ENCODE results near the gene KICS2.
"Not testable (repeated sequence)": the region's sequence is repeated elsewhere in the genome, so short reads cannot be mapped to it uniquely, and the experiment has no call there.

KICS2 gene

GRCh38 chr12:64212119-64212746 is 9.9 kb downstream of the KICS2 start:
- DNase-seq = peak; percentile 47 to 53

- DNase-seq = no peak
These were observed 14.6 kb downstream of the KICS2 start for GRCh38 chr12:64207453-64207852.

GRCh38 chr12:64205542-64205941 is 16.6 kb downstream of the KICS2 start:
- no peak for DNase-seq

- no peak for DNase-seq
These were observed 18.3 kb downstream of the KICS2 start for GRCh38 chr12:64203775-64204174.

GRCh38 chr12:64203036-64203435 is 19.1 kb downstream of the KICS2 start:
- no peak for DNase-seq

GRCh38 chr12:64195841-64196240 is 26.3 kb downstream of the KICS2 start:
- not testable (repeated sequence) for DNase-seq

GRCh38 chr12:64194333-64195149 is 27.6 kb downstream of the KICS2 start:
- no peak for DNase-seq

GRCh38 chr12:64193931-64194330 is 28.2 kb downstream of the KICS2 start:
- no peak for DNase-seq

GRCh38 chr12:64192644-64193444 is 29.3 kb downstream of the KICS2 start:
- DNase-seq = peak; percentile 7 to 15

GRCh38 chr12:64190140-64190539 is 32.0 kb downstream of the KICS2 start:
- no peak for DNase-seq

- DNase-seq = no peak
These were observed 32.6 kb downstream of the KICS2 start for GRCh38 chr12:64189530-64189929.

- no peak for DNase-seq
These were observed 34.3 kb downstream of the KICS2 start for GRCh38 chr12:64187794-64188193.

- DNase-seq = peak; percentile 60 to 72
These were observed 34.7 kb downstream of the KICS2 start for GRCh38 chr12:64187370-64187769.

GRCh38 chr12:64186789-64187188 is 35.3 kb downstream of the KICS2 start:
- DNase-seq = peak; percentile 27

- DNase-seq = no peak
These were observed 37.9 kb downstream of the KICS2 start for GRCh38 chr12:64184216-64184615.

- peak; percentile 41 to 60 for DNase-seq
These were observed 40.4 kb downstream of the KICS2 start for GRCh38 chr12:64181430-64182291.

- no peak for DNase-seq
These were observed 41.1 kb downstream of the KICS2 start for GRCh38 chr12:64180951-64181350.

- DNase-seq = no peak
These were observed 44.0 kb downstream of the KICS2 start for GRCh38 chr12:64178122-64178521.

GRCh38 chr12:64177001-64177400 is 45.1 kb downstream of the KICS2 start:
- DNase-seq = no peak

- DNase-seq = peak; percentile 6 to 22
These were observed 46.7 kb downstream of the KICS2 start for GRCh38 chr12:64175254-64175945.

GRCh38 chr12:64173456-64173855 is 48.6 kb downstream of the KICS2 start:
- no peak for DNase-seq
